ENCODE results near the gene CLDN11. TPM values are rescaled to one million over a fixed set of nuclear protein-coding genes. Genes with fewer than 3 reads are reported as not detected.

The CLDN11 gene
- total and polyA plus RNA-seq, 2 donors: 0.47 to 1.5 TPM

DNA sequence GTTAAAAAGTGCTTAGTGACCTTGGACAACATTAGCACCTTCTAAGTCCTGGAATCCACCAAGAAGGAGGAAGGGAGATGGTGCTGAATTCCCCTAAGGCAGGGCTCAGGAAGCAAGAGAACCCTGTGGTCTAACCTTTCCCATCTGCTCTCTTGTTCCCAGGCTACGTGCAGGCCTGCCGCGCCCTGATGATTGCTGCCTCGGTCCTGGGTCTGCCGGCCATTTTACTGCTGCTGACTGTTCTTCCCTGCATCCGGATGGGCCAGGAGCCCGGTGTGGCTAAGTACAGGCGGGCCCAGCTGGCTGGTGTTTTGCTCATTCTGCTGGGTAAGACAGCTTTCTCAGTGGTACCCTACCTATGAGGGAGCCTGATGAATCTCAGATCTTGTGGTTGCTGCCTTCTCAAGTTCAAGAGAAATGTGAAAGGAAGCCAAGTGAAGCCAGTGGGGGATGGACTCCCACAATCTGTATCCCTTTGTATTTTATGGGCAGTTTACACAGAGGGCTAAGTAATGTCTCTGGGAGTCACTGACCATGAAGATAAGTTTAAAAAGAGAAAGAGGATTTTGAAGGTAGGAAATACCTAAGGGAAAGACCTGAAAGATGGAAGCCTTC lies 4.4 kb downstream of the CLDN11 start:
- Histone ChIP-seq H3K27me3 (ENCODE audit: control insufficient read depth in 2 of 2, insufficient read depth in 1 of 2, low read length in 1 of 2) (peaks cover 30 to 43% of the 10 kb centered on the region in 2 donors), H3K27ac (ENCODE audit: low read depth in 1 of 2, low read length in 1 of 2) (no peak overlapping the region), H3K9me3 (ENCODE audit: control insufficient read depth in 2 of 2, insufficient read depth in 1 of 2, low read length in 1 of 2) (peaks cover 2 to 4% of the 10 kb centered on the region in 2 donors), H3K4me3 (ENCODE audit: low read length in 2 of 2) (no peak overlapping the region), H3K36me3 (ENCODE audit: control insufficient read depth in 2 of 2, insufficient read depth in 2 of 2, low read length in 1 of 2) (no peaks in the 10 kb centered on the region), H3K4me1 (ENCODE audit: control insufficient read depth in 2 of 2, insufficient read depth in 2 of 2, low read length in 2 of 2) (peaks cover 5 to 12% of the 10 kb centered on the region in 2 donors)
- WGBS: 95% methylated on average over 8 of the region's 8 CpGs
- no peak for DNase-seq (ENCODE audit: low read depth in 6 of 9, low spot score in 9 of 9)

DNA sequence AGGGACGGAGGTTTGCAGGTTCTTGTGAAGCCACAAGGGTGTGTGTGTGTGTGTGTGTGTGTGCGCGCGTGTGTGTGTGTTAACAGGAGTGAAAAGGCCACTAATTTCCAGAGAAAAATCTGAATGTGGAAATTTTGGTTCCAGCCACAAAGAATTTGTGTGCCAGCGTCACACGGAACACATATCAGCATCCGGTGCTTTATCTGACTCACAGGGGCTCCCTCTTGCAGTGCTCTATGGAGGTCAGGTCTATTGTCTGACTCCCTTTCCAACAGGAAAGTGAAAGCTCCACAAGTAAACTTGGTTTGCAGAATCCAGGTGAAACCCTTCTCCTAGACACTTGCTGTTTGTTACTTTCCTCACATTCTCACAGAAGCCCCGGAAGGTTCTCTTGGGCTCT lies 6.2 kb downstream of the CLDN11 start:
- H3K27ac ChIP-seq (ENCODE audit: low read depth in 1 of 2, low read length in 1 of 2): no peak overlapping the region
- no peaks in the 10 kb centered on the region for H3K36me3 ChIP-seq (ENCODE audit: control insufficient read depth in 2 of 2, insufficient read depth in 2 of 2, low read length in 1 of 2)
- WGBS: 83% methylated on average over 8 of the region's 8 CpGs
- H3K4me3 ChIP-seq (ENCODE audit: low read length in 2 of 2): no peak overlapping the region
- DNase-seq (ENCODE audit: low read depth in 6 of 9, low spot score in 9 of 9): no peak
- no peaks in the 10 kb centered on the region for H3K4me1 ChIP-seq (ENCODE audit: control insufficient read depth in 2 of 2, insufficient read depth in 2 of 2, low read length in 2 of 2)
- H3K9me3 ChIP-seq (ENCODE audit: control insufficient read depth in 2 of 2, insufficient read depth in 1 of 2, low read length in 1 of 2): peaks cover 0 to 3% of the 10 kb centered on the region in 2 donors
- peaks cover 12 to 25% of the 10 kb centered on the region in 2 donors for H3K27me3 ChIP-seq (ENCODE audit: control insufficient read depth in 2 of 2, insufficient read depth in 1 of 2, low read length in 1 of 2)

DNA sequence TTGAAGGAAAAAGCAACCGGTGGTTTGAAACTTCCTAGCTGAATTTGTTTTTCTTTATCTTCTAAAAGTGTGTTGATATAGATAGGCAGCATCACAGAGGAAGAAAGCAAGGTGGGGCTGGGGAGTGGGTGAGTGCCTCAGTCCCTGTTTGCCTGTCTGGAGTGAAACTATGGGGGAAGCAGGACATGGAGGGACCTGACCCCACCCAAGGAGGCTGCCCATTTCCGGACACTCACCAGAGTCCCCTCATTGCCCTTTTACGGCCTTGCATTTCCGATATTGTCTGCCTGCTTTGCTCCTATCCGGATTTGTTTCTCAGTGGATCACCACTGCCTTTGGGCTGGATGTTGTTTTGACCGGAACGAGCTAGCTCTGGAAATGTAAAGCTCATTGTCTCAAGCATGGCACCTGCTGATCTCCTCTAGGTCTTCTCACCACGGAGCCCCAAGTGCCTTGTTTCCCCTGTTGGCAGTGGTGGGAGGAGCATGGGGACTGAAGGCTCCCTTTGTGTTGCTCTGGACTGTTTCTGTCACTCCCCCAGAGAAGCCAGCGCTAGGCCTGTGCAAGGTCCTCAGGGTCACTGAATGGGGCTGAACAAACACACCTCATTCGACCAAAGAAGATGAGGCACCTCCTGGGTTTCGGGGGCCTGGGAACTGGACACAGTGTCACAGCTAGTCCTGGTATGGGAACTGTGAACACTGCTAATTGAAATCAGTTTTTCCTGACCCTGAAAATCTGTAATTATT lies 7.0 kb downstream of the CLDN11 start:
- peaks cover 4 to 17% of the 10 kb centered on the region in 2 donors for H3K27me3 ChIP-seq (ENCODE audit: control insufficient read depth in 2 of 2, insufficient read depth in 1 of 2, low read length in 1 of 2)
- H3K4me3 ChIP-seq (ENCODE audit: low read length in 2 of 2): no peak overlapping the region
- no peaks in the 10 kb centered on the region for H3K9me3 ChIP-seq (ENCODE audit: control insufficient read depth in 2 of 2, insufficient read depth in 1 of 2, low read length in 1 of 2)
- H3K4me1 ChIP-seq (ENCODE audit: control insufficient read depth in 2 of 2, insufficient read depth in 2 of 2, low read length in 2 of 2): no peaks in the 10 kb centered on the region
- no peaks in the 10 kb centered on the region for H3K36me3 ChIP-seq (ENCODE audit: control insufficient read depth in 2 of 2, insufficient read depth in 2 of 2, low read length in 1 of 2)
- WGBS: 84% methylated on average over 11 of the region's 11 CpGs
- DNase-seq (ENCODE audit: low read depth in 6 of 9, low spot score in 9 of 9): no peak
- no peak overlapping the region for H3K27ac ChIP-seq (ENCODE audit: low read depth in 1 of 2, low read length in 1 of 2)

DNA sequence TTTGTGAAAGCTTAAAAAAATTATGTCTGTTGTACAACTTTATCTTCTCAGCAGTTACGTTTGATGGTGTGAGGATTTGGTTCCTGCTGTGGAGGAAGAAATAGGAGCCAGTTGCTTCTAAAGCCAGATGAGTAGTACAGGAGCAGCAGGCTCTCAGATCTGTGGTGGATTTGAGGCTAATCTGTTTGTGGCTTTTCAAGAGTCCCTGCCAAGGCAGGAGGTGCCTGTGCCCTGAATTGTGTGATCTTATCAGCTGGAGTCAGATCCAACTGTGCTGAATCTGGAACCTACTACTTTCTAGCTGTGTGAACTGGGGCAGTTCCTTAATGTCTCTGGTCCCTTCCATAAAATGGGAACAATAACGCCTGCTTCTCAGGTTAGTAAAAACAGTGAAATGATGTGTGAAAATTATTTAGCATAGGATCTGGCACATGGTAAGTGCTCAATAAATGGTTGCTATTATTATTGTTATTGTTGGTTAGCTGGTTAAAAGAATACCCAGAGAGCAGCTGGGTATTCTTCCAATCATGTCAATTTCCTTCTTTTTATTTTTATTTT lies 7.7 kb downstream of the CLDN11 start:
- Histone ChIP-seq H3K27ac (ENCODE audit: low read depth in 1 of 2, low read length in 1 of 2) (no peak overlapping the region), H3K9me3 (ENCODE audit: control insufficient read depth in 2 of 2, insufficient read depth in 1 of 2, low read length in 1 of 2) (no peaks in the 10 kb centered on the region), H3K27me3 (ENCODE audit: control insufficient read depth in 2 of 2, insufficient read depth in 1 of 2, low read length in 1 of 2) (peaks cover 0 to 11% of the 10 kb centered on the region in 2 donors), H3K4me3 (ENCODE audit: low read length in 2 of 2) (no peak overlapping the region), H3K4me1 (ENCODE audit: control insufficient read depth in 2 of 2, insufficient read depth in 2 of 2, low read length in 2 of 2) (no peaks in the 10 kb centered on the region), H3K36me3 (ENCODE audit: control insufficient read depth in 2 of 2, insufficient read depth in 2 of 2, low read length in 1 of 2) (no peaks in the 10 kb centered on the region)
- 63% methylated on average over 2 of the region's 2 CpGs for WGBS
- no peak for DNase-seq (ENCODE audit: low read depth in 6 of 9, low spot score in 9 of 9)

DNA sequence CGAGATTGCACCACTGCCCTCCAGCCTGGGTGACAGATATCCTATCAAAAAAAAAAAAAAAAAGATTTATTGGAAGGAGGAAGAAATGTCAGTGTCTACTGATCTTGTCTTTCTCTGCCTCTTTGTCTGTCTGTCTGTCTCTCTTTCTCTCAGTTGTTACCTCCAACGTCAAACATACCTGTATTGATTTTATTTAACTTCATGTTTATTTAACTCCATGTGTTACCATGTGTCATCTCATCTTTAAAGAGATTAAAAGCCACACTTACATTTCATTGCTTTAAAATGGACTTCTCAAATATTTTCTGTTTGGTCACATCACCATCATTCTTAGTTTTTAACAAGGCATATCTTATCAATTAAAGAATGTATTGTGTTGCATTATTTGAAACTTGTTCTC lies 9.4 kb downstream of the CLDN11 start:
- H3K27ac ChIP-seq (ENCODE audit: low read depth in 1 of 2, low read length in 1 of 2): no peak overlapping the region
- 95% methylated on average over 2 of the region's 2 CpGs for whole genome bisulfite sequencing
- H3K4me3 ChIP-seq (ENCODE audit: low read length in 2 of 2): no peak overlapping the region
- no peaks in the 10 kb centered on the region for H3K36me3 ChIP-seq (ENCODE audit: control insufficient read depth in 2 of 2, insufficient read depth in 2 of 2, low read length in 1 of 2)
- H3K9me3 ChIP-seq (ENCODE audit: control insufficient read depth in 2 of 2, insufficient read depth in 1 of 2, low read length in 1 of 2): no peaks in the 10 kb centered on the region
- peaks cover 0 to 3% of the 10 kb centered on the region in 2 donors for H3K27me3 ChIP-seq (ENCODE audit: control insufficient read depth in 2 of 2, insufficient read depth in 1 of 2, low read length in 1 of 2)
- no peaks in the 10 kb centered on the region for H3K4me1 ChIP-seq (ENCODE audit: control insufficient read depth in 2 of 2, insufficient read depth in 2 of 2, low read length in 2 of 2)
- DNase-seq (ENCODE audit: low read depth in 6 of 9, low spot score in 9 of 9): no peak

DNA sequence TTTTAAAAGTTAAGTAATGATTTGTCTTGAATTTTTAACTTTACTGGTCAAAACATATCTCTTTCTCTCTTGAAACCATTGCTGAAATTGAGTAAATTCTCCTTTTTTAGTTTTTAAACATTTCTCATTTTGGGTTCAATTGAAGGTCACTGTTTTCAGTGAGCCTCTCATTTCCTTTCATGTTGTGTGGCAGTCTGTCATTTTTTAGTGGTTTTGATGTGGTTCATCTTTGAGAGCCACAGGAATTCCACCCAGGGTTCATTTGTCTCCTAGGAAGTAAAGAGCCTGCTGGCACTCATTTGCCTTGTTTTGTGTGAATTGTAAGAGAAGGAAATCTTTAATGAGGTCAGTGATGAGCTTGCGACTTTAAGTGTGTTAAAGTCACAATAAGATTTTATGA lies 10.4 kb downstream of the CLDN11 start:
- 75% methylated on average over 1 of the region's 1 CpG for WGBS
- H3K4me3 ChIP-seq (ENCODE audit: low read length in 2 of 2): no peak overlapping the region

DNA sequence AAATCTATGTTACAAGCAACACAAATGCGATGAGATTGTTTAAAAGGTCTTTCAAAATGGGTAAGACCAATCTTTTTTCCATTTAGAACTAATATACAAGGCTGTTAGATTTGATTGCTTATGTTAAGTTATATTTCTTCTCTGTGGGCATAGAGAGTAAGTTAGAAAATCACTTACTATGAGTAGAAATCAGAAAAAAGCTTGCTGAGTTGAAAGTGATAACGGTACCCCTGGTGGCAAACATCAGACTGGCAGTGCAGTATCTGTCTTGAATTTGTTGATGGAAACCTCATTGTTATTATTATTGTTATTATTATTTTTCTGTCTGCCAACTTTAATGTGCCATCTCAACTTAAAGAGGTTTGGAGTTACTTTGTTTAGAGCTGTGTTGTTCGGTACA lies 12.4 kb downstream of the CLDN11 start:
- Histone ChIP-seq H3K9me3 (ENCODE audit: control insufficient read depth in 2 of 2, insufficient read depth in 1 of 2, low read length in 1 of 2) (no peaks in the 10 kb centered on the region), H3K27me3 (ENCODE audit: control insufficient read depth in 2 of 2, insufficient read depth in 1 of 2, low read length in 1 of 2) (peaks cover 0 to 2% of the 10 kb centered on the region in 2 donors), H3K27ac (ENCODE audit: low read depth in 1 of 2, low read length in 1 of 2) (no peak overlapping the region), H3K4me3 (ENCODE audit: low read length in 2 of 2) (no peak overlapping the region), H3K36me3 (ENCODE audit: control insufficient read depth in 2 of 2, insufficient read depth in 2 of 2, low read length in 1 of 2) (no peaks in the 10 kb centered on the region), H3K4me1 (ENCODE audit: control insufficient read depth in 2 of 2, insufficient read depth in 2 of 2, low read length in 2 of 2) (no peaks in the 10 kb centered on the region)
- no peak for DNase-seq (ENCODE audit: low read depth in 6 of 9, low spot score in 9 of 9)
- WGBS: 97% methylated on average over 3 of the region's 3 CpGs

More for the DNA sequence above, 10.4 kb downstream of the CLDN11 start:
- peak in 1 of 9 donors; percentile 16 for DNase-seq (ENCODE audit: low read depth in 6 of 9, low spot score in 9 of 9)
- Histone ChIP-seq H3K27ac (ENCODE audit: low read depth in 1 of 2, low read length in 1 of 2) (no peak overlapping the region), H3K27me3 (ENCODE audit: control insufficient read depth in 2 of 2, insufficient read depth in 1 of 2, low read length in 1 of 2) (peaks cover 0 to 2% of the 10 kb centered on the region in 2 donors), H3K36me3 (ENCODE audit: control insufficient read depth in 2 of 2, insufficient read depth in 2 of 2, low read length in 1 of 2) (no peaks in the 10 kb centered on the region), H3K4me1 (ENCODE audit: control insufficient read depth in 2 of 2, insufficient read depth in 2 of 2, low read length in 2 of 2) (no peaks in the 10 kb centered on the region), H3K9me3 (ENCODE audit: control insufficient read depth in 2 of 2, insufficient read depth in 1 of 2, low read length in 1 of 2) (no peaks in the 10 kb centered on the region)

DNA sequence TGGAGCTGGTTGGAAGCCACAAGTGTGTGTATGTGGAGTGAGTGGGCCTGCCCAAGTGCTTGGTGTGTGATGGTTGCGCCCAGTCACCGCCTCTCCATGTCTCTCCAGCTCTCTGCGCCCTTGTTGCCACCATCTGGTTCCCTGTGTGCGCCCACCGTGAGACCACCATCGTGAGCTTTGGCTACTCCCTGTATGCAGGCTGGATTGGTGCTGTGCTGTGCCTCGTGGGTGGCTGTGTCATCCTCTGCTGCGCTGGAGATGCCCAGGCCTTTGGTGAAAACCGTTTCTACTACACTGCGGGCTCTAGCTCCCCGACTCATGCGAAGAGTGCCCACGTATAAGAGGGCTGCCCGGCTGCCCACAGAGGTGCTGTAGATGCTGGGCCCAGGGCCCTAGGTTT lies 13.7 kb downstream of the CLDN11 start:
- DNase-seq (ENCODE audit: low read depth in 6 of 9, low spot score in 9 of 9): no peak
- WGBS: 98% methylated on average over 14 of the region's 14 CpGs
- Histone ChIP-seq H3K36me3 (ENCODE audit: control insufficient read depth in 2 of 2, insufficient read depth in 2 of 2, low read length in 1 of 2) (no peaks in the 10 kb centered on the region), H3K27me3 (ENCODE audit: control insufficient read depth in 2 of 2, insufficient read depth in 1 of 2, low read length in 1 of 2) (peaks cover 0 to 2% of the 10 kb centered on the region in 2 donors), H3K27ac (ENCODE audit: low read depth in 1 of 2, low read length in 1 of 2) (no peak overlapping the region), H3K4me1 (ENCODE audit: control insufficient read depth in 2 of 2, insufficient read depth in 2 of 2, low read length in 2 of 2) (no peaks in the 10 kb centered on the region), H3K9me3 (ENCODE audit: control insufficient read depth in 2 of 2, insufficient read depth in 1 of 2, low read length in 1 of 2) (no peaks in the 10 kb centered on the region), H3K4me3 (ENCODE audit: low read length in 2 of 2) (no peak overlapping the region)

DNA sequence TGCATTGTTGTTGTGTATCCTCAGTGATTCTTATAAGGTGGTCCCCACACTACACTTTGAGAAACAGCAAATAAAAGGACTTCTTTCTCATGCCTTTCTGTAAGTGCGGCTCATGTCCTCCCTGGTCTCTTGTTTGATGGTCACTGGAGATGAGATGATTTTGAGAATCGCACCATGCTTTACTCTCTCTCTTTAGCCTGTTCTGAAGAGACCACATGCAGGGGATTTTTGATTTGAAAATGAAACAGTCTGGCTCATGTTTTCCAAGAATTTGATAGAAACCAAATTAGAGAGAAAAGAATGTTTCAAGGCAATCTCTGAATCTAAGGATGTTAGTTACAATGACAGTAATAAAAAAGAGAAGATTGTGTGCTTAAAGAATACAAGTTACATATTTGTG lies 18.0 kb downstream of the CLDN11 start:
- DNase-seq (ENCODE audit: low read depth in 6 of 9, low spot score in 9 of 9): no peak
- Histone ChIP-seq H3K36me3 (ENCODE audit: control insufficient read depth in 2 of 2, insufficient read depth in 2 of 2, low read length in 1 of 2) (no peaks in the 10 kb centered on the region), H3K27ac (ENCODE audit: low read depth in 1 of 2, low read length in 1 of 2) (no peak overlapping the region), H3K27me3 (ENCODE audit: control insufficient read depth in 2 of 2, insufficient read depth in 1 of 2, low read length in 1 of 2) (peaks cover 2 to 4% of the 10 kb centered on the region in 2 donors), H3K4me3 (ENCODE audit: low read length in 2 of 2) (no peak overlapping the region), H3K4me1 (ENCODE audit: control insufficient read depth in 2 of 2, insufficient read depth in 2 of 2, low read length in 2 of 2) (no peaks in the 10 kb centered on the region), H3K9me3 (ENCODE audit: control insufficient read depth in 2 of 2, insufficient read depth in 1 of 2, low read length in 1 of 2) (no peaks in the 10 kb centered on the region)
- WGBS: 97% methylated on average over 2 of the region's 2 CpGs

All from thymus (tissue), 11 donors.